Hematopoietic multipotent progenitor cell treated with erythropoietin and hydrocortisone succinate and interleukin-3 and kit ligand, for 6 days (in vitro differentiated cells): ENCODE data around the gene DPH5.
"Not testable (repeated sequence)": the region's sequence is repeated elsewhere in the genome, so short reads cannot be mapped to it uniquely, and the experiment has no call there.

ENCODE experiments used
- DNase-seq: peaks from one replicate; pipeline ENCODE4 v3.0.0-alpha.2; 2015

The DPH5 gene, protein sequence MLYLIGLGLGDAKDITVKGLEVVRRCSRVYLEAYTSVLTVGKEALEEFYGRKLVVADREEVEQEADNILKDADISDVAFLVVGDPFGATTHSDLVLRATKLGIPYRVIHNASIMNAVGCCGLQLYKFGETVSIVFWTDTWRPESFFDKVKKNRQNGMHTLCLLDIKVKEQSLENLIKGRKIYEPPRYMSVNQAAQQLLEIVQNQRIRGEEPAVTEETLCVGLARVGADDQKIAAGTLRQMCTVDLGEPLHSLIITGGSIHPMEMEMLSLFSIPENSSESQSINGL

DNA sequence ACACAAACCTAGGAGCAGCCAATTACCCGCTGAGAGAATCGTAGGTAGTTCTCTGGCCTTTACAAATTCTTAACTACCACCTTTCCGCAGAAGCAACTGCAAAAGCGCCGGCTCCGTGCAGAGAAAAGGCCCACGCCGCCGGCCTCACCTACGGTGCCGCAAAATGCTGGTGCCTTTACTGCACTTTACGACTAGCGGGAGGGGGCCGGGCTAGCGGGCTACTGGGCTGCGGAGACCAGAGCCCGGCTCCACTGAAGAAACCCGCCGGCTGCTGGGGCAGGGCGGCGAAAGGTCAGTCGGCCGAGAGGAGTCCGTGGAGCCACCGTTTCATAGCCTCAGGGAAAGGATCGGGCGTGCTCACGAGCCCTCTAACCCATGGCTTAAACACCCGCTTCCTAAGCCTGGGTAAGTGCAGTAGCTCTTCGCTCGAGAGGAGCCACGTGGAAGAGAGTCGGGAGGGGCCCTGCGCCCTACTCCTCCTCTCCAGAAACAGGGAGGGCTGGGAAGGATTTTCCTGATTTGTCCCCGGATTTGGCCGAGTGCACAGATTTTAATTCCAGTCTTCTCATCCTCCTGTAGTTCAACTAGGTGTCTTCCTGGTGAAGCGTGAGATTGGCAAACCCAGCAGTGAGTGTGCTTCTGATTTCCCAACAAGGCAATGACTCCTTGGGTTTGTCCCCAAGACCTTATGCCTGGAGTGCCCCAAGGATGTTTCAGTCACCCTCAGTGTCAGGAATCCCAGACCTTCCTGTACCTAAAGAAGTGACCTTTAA is at the start of gene DPH5:
TSS of gene DPH5 (minus strand) at position 128 of the 773 bp plus-strand sequence. CDS start 341 bp downstream, outside the sequence.
- peak; percentile 96 for DNase-seq

DNA sequence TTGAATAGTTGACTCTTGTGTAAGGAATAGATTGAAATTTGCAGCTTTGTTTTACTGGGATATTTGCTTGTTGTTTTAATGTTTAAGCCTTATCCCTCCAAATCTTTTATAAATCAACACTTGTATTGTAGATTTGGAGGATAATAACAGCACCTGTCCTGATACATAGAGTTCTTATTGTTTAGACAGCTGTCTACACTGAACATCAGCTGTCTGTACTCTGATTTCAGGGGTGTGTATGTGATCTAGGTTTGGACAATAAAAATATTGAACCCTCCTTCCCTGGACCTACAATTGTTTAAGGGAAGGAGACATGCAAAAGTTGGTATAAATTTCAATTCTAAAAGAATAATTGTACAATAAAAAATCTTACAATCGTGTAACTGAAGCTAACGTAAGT is 48.3 kb upstream of the DPH5 start:
- DNase-seq, result no peak

DNA sequence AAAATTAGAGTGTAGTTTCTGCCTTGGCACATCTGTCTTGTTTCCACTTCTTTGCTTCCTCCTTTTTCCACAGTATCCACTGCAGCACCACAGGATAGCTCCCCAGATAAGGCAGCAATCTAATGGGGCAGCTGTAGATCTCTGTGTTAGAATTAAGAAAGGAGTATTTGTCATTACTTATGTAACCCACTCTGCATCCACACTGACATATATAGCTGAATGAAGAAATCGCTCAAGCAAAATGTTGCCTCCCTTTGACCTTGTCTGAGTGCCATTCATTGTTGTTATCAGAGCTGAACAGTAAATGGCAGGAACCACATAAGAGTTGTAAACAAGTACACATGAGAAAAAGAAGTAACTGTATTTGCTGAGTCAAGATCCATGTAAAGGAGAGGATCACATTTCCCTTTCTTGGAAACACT is 45.9 kb upstream of the DPH5 start:
- peak; percentile 83 for DNase-seq

DNA sequence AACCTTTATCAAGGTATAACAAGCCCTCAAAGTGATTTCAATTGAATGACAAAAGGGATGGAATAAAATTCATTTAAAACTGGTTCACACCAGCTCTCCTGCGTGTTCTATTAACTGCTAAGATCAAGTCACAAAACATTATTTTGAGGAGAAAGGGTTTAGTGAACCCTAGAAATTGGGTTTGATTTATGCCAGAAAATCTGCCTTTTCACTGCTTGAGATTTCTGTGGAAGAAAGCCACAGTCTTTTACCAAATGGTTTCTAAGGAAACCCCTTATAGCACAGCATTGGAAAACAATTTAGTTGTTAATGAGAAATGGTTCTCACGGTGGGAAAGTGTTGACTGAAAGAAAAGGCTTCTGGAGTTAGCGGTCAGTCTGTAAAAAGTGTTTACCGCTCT is 43.6 kb upstream of the DPH5 start:
- no peak for DNase-seq

DNA sequence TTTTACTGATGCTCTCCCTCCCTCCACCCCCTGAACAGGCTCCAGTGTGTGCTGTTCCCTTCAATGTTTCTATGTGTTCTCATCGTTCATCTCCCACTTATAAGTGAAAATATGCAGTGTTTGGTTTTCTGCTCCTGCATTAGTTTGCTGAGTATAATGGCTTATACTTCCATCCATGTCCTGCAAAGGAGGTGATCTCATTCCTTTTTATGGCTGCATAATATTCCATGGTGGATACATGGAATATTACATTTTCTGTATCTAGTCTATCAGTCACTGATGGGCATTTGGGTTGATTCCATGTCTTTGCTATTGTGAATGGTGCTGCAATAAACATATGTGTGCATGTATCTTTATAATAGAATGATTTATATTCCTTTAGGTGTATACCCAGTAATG is 41.4 kb upstream of the DPH5 start:
- not testable (repeated sequence) for DNase-seq

DNA sequence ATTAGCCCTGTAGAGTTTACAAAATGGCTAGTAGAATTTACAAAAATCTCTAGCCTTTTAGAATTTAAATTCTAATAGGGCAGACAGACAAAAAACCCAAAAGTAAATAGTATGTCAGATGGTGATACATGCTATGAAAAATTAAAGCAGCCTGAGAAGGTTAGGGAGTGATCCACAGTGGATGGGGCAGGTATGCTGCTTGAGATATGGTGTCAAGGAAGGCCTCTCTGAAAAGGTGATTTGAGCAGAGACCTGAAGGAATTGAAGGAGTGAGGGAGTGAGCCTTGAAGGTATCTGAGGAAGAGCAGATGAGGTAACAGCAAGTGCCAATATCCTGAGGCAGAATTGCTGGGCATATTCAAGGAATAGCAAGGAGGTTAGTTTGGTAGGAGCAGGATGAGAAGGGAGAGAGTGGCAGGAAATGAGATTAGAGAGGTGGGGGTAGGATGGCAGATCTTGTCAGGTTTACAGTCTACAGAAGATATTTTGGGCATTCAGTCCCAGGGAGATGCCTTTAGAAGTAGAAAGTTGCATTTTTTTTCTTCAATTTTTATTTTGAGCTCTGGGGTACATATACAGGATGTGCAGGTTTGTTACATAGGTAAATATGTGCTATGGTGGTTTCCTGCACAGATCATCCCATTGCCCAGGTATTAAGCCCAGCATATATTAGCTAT is 40.8 kb upstream of the DPH5 start:
- no peak for DNase-seq

DNA sequence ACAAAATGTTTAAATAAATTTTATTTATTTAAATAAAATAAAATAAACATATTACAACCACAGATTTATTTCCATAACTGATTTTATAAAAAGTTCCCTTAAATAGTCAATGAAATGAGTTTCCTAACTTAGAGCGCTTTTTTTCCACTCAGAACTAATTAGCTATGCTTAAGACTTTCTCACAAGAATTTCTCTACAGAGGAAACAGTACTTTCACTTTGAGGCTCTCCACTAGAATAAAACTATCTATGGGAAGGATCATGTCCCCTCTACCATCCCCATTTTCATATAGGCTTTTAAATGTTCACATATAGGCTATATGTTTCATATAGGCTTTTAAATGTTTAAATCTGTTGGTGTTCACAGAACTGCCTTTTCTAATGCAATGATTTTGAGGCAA is 40.0 kb upstream of the DPH5 start:
- no peak for DNase-seq

DNA sequence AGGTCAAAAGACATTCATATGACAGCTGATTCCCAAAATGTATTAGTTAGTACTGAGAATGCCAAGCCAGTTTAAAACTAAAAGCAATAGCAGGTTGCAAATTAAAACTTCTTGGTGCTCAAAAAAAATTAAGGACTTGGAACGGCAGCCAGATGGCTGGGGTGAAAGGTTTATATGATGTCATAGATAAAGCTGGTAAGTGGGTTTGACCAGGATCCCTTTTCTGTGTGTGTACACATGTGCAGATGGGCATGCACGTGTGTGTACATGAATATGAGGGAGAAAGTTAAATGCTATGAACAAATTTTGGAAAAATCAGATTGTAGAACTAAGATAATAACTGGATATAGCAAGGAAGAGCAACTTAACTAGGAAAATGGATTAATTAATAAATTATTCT is 39.1 kb upstream of the DPH5 start:
- DNase-seq, result no peak

DNA sequence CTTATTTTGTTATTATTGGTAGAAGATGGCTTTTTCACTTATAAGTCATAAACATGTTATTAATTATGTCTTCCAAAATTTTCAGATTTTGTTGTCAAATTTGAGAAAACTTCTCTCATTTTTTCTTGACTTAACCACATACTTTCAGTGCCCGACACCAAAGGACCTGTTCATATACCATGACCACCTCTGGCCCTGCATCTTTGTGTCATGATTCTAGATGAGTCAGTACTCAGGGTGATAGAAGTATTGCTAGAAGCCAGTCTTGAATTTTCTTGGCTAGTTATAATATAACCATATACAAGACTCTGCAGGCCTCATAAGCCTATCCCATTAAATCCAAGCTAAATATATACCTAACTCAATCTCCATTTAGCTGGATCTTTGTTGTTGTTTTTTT is 35.4 kb upstream of the DPH5 start:
- no peak for DNase-seq

DNA sequence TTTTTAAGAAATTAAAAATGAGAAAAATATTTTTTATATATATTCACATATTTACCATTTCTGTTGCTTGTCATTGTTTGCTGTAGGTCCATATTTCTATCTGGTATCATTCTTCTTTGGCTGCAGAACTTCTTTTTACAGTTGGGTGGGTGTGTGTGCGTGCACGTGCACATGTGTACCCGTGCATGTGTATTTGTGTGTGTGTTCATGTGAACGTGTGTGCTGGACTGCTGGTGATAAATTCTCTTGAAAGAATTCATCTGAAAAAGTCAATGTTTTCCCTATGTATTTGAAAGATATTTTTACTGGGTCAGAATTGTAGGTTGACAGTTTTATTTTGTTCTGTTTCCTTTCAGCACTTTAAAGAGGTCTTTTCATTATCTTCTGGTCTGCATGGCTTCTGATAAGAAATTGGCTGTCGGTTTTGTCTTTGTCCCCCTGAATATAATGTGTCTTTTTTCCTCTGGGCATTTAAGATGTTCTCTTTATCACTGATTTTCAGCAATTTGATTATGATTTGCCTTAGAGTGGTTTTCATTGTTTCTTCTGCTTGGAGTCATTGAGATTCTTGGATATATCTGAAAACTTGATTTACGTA is 34.5 kb upstream of the DPH5 start:
- peak; percentile 70 for DNase-seq

DNA sequence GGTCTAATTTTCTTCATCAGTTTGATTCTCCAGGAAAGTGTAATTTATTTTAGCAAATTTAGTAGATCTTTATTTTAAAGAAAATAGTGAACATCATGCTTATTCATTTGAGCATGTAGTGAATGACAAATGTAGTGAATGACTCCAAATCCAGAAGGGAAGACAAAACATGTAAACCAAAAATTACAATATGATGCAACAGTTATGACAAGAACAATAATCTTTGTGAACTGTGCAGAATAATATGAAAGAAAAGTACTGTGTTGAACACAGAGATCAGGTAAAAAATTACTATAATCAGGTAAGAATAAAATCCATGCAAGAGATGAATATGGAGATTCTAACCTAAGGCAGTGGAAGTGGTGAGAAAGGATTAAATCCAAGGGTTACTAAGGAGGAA is 30.0 kb upstream of the DPH5 start:
- DNase-seq, result no peak

DNA sequence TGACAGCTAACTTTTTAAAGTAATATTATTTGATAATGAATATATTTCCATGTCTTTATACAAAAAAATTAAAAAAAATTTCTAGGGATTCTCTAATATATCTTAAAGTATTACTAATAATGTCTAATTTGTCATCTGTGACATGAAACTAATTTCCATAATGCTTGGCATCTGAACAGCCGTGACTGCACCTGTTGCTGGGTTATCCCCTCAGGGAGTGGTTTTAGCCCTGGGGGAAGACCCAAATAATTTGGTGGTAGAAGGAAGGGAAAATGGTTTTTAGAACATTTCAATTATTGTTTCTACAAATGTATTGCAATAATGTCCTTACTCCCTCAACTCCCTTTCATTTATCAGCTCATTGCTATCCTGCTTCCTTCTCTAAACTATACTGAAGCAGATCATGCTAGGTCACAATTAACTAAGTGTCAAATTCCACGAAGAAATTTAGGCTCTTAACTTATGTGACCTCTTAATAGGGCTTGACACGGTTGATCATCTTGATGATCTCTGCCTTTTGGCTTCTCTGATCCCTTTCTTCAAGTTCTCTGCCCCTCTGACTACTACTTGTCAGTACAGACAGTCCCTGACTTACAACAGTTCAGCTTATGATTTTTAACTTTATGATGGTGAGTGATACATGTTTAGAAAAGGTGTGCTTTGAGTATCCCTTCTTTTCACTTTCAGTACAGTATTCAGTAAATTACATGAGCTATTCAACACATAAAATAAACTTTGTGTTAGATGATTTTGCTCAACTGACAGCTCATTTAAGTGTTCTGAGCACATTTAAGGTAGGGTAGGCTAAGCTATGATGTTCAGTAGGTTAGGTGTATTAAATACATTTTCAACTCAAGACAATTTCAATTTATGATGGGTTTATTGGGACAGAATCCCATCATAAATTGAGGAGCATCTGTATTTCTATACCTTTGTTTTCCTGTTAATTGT is 26.4 kb upstream of the DPH5 start:
- DNase-seq, result no peak

DNA sequence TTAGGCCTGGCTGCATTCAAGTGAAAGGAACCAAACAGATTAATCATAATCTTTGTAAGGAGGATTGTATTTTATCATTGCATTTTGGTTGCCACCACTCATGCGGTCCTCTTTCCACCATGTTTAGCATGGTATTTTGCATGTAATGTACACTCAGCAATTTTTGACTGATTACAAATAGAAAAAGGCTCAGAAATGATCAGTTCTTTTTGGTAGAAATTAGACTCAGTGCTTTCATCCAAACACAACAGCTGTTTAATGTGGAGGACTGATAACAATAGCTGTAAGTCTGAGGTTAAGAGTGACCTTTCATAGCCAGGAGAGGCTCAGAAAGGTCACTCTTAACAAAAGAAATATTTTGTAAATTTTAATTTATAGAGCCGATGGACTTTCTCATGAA is 25.3 kb upstream of the DPH5 start:
- DNase-seq, result peak; percentile 41

DNA sequence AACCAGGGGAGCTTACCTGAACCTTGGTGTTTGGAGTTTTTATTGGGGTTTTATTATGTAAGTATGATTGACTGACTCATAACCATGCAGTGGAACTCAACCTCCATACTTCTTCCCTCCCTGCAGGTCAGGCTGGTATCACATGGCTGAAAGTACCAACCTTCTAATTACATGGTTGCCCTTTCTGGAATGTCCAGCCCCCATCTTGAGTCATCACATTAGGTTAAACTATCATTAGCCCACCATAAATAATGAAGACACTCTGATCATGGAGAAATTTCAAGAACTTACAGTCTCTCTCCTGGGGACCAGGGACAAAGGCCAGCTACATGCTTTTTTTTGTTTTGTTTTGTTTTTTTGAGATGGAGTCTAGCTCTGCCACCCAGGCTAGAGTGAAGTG is 19.2 kb upstream of the DPH5 start:
- DNase-seq, result no peak

DNA sequence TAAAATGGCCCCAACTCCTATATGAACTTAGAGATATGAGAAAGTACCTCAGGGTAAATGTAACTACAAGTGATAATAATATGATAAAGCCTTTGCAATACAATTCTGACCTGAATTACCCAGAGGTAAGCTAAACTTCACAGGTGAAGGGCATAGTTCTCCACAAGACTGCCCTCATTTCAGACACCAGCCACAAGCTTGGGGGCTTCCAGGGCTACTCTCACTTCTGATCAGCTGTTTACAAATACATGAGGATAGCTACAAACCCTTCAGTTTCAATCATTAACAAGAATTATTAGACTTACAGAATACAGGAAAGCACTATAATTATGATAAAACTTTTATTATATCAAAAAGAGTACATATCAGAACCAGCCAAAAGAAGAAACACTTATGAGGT is 18.7 kb upstream of the DPH5 start:
- no peak for DNase-seq

DNA sequence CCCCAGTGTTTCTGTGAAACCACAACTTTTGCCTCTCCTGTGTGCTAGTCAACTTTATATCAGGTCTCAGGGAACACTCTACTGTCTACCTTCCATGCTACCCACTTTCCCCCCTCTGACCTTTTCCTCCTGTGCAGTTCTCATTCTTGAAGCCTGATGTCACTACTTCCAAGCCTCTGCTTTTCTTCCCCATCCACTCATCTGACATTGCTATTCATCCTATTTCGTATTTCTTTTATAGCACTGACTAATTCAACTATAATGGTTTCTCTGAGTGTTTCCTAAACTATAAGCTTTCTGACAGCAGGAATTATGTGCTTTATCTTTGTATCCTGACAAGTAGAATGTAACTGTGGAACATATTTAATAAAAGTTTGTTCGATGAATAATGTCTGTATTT is 18.2 kb upstream of the DPH5 start:
- no peak for DNase-seq

DNA sequence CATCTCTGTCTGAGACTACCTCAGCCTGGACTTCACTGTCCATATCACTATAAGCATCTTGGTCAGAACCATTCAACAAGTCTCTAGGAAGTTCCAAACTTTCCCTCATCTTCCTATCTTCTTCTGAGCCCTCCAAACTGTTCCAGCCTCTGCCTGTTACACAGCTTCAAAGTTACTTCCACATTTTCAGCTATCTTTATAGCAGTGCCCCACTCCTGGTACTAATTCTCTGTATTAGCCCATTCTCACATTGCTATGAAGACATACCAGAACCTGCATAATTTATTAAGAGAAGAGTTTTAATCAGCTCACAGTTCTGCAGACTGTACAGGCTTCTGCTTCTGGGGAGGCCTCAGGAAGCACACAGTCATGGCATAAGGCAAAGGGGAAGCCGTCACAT is 15.7 kb upstream of the DPH5 start:
- DNase-seq, result no peak

DNA sequence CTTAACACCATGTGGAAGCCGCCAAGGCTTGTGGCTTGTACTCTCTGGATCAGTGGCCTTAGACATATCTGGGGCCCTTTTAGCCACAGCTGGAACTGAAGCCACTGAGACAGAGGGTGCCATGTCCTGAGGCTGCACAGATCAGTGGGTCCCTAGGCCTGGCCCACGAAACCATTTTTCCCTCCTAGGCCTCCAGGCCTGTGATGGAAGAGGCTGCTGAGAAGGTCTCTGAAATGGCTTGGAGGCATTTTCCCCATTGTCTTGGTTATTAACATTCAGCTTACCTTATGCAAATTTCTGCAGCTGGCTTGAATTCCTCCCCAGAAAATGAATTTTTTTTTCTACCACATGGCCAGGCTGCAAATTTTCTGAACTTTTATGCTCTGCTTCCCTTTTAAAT is 15.1 kb upstream of the DPH5 start:
- DNase-seq, result no peak

DNA sequence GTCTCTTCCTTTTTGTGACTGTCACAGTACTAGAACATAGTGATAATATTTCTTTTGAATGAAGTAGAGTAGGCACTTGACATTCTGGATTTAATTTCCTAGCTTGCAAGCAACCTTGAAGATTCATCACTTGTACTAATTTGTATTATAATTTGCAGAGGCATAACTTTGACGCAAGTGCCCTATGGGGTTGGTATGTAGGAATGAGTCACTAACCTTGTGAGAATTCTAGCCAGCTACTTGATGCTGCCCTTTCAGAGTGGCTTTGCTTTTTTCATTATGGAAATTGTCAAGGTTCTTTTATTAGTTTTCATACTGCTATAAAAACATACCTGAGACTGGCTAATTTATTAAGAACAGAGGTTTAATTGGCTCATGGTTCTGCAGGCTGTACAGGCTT is 13.7 kb upstream of the DPH5 start:
- DNase-seq, result no peak

DNA sequence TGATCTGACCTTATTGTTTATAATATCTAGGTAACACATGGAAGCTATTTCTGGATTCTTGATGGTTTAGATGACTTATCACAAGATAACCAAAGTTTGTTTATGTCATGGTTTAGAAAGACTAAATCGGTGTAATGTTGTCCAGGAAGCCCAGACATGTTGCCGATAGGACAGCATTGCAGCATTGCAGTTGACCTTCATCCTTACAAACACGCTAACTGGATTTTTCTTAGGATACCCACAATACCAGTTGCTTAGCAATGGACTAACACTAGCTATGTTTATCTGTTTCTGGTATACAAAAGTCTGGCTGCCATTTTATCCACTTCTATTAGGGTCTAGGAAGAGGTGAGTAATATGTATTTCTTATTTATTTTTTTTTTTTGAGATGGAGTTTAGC is 11.7 kb upstream of the DPH5 start:
- no peak for DNase-seq

DNA sequence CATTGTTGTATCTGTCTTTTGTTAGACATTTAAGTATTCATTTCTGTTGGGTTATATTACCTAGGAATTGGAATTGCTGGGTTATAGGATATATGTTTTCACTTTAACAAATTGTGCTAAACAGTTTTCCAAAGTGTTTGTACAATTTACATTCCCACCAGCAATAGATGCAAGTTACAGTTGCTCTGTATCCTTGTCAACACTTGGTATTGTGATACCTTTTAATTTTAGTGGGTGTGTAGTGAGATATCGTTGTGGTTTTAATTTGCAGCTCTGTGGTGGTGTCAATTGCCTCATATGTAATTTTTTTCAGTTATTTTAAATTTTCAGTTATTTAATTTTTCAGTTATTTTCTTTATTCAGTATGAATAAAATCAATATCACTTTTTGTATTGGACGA is 7.4 kb upstream of the DPH5 start:
- no peak for DNase-seq

DNA sequence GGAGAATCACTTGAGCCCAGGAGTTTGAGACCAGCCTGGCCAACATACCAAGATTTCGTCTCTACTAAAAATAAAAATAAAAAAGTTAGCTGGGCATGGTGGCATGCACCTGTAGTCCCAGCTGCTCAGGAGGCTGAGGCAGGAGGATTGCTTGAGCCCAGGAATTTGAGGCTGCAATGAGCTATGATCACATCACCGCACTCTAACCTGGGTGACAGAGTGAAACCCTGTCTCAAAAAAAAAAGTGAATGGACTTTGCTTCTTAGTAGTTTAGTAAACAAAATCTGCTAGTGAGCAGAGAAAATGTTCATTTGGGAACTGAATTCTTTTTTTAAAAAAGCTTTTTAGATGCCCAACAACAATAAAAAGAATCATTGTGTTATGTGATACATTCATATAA is 6.5 kb upstream of the DPH5 start:
- DNase-seq, result not testable (repeated sequence)

DNA sequence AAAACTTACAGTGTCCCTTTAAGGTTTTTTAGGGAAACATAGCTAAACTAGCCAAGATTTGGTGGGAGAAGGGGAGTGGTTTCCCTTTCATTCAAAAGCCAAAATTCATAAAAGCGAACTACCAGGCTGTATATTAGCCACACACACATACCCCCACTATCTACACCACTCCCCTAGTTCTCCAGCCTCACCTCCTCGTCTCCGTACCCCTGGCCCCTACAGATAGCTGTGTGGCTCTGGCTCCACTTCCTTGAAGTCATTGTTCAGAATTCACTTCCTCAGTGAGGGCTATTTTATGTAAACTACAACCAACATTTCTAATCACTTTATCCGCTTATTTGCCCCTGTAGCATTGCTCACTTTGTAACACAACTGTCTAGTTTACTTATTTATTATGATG is 5.3 kb upstream of the DPH5 start:
- DNase-seq, result peak; percentile 33
